C4-2B (cell line): ENCODE measurements around the gene P2RX7.
A peak's percentile ranks its signal among the peaks of the same experiment; 100 is the strongest.

Source experiments
- H3K27ac ChIP-seq: fragments of 450-650 bp; 2 replicates; pipeline ENCODE4 v1.5.1; 2017
- CTCF ChIP-seq: fragments of 450-650 bp; conservative IDR thresholded peaks from 2 replicates; pipeline ENCODE4 v1.5.1; 2017; ENCODE audit warnings: mild to moderate bottlenecking
- ZFX ChIP-seq: fragments of 450-650 bp; IDR thresholded peaks from 2 replicates; pipeline ENCODE4 v1.6.1; 2017

Gene P2RX7

GRCh38 chr12:121212875-121213274 lies 80.2 kb downstream of the P2RX7 start:
- H3K27ac ChIP-seq = no peak overlapping the region
- TF ChIP-seq ZFX (no peak), CTCF (no peak)

GRCh38 chr12:121214166-121214777 lies 81.6 kb downstream of the P2RX7 start:
- TF ChIP-seq ZFX (no peak), CTCF (no peak)
- 0 out of 2 replicates have a peak overlapping the region, but pooled peaks have one; percentile 21 for H3K27ac ChIP-seq

- no peak for TF ChIP-seq ZFX
- no peak for TF ChIP-seq CTCF
- 0 out of 2 replicates have a peak overlapping the region, but pooled peaks have one; percentile 21 for H3K27ac ChIP-seq
Measured at GRCh38 chr12:121214855-121215745, 82.4 kb downstream of the P2RX7 start.

GRCh38 chr12:121216102-121216501 lies 83.4 kb downstream of the P2RX7 start:
- H3K27ac ChIP-seq = no peak overlapping the region
- no peak for TF ChIP-seq ZFX
- TF ChIP-seq CTCF = no peak

GRCh38 chr12:121217063-121217462 lies 84.4 kb downstream of the P2RX7 start:
- H3K27ac ChIP-seq = no peak overlapping the region
- TF ChIP-seq CTCF = no peak
- no peak for TF ChIP-seq ZFX

GRCh38 chr12:121217761-121218160 lies 85.1 kb downstream of the P2RX7 start:
- TF ChIP-seq CTCF (no peak), ZFX (no peak)
- no peak overlapping the region for H3K27ac ChIP-seq
